C4-2B (cell line): ENCODE results near the gene PGLYRP2.

ENCODE experiments used
- H3K27ac ChIP-seq: fragments of 450-650 bp; 2 replicates; pipeline ENCODE4 v1.5.1; 2017
- ZFX ChIP-seq: fragments of 450-650 bp; IDR thresholded peaks from 2 replicates; pipeline ENCODE4 v1.6.1; 2017
- TF ChIP-seq, protein P1 (sequence below): fragments of 450-650 bp; conservative IDR thresholded peaks from 2 replicates; pipeline ENCODE4 v1.5.1; 2017; ENCODE audit warnings: mild to moderate bottlenecking

PGLYRP2 gene

DNA sequence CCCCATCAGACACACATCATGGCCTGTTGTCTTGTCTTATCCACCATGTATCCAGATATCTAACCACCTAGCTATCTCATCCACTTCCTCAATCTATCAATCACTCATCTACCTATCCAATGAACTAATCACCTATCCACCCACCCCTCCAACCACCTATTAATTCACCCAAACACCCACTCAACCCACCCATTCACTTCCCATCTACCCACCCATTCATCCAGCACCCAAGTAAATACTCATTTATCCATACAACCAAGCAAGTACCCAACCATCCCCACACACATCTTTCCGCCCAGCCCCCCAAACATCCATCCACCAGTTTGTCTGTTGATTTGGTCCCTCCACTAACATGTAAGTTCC is 28.8 kb downstream of the PGLYRP2 start:
- TF ChIP-seq, protein P1, sequence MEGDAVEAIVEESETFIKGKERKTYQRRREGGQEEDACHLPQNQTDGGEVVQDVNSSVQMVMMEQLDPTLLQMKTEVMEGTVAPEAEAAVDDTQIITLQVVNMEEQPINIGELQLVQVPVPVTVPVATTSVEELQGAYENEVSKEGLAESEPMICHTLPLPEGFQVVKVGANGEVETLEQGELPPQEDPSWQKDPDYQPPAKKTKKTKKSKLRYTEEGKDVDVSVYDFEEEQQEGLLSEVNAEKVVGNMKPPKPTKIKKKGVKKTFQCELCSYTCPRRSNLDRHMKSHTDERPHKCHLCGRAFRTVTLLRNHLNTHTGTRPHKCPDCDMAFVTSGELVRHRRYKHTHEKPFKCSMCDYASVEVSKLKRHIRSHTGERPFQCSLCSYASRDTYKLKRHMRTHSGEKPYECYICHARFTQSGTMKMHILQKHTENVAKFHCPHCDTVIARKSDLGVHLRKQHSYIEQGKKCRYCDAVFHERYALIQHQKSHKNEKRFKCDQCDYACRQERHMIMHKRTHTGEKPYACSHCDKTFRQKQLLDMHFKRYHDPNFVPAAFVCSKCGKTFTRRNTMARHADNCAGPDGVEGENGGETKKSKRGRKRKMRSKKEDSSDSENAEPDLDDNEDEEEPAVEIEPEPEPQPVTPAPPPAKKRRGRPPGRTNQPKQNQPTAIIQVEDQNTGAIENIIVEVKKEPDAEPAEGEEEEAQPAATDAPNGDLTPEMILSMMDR = no peak
- no peak for TF ChIP-seq ZFX
- no peak overlapping the region for H3K27ac ChIP-seq

DNA sequence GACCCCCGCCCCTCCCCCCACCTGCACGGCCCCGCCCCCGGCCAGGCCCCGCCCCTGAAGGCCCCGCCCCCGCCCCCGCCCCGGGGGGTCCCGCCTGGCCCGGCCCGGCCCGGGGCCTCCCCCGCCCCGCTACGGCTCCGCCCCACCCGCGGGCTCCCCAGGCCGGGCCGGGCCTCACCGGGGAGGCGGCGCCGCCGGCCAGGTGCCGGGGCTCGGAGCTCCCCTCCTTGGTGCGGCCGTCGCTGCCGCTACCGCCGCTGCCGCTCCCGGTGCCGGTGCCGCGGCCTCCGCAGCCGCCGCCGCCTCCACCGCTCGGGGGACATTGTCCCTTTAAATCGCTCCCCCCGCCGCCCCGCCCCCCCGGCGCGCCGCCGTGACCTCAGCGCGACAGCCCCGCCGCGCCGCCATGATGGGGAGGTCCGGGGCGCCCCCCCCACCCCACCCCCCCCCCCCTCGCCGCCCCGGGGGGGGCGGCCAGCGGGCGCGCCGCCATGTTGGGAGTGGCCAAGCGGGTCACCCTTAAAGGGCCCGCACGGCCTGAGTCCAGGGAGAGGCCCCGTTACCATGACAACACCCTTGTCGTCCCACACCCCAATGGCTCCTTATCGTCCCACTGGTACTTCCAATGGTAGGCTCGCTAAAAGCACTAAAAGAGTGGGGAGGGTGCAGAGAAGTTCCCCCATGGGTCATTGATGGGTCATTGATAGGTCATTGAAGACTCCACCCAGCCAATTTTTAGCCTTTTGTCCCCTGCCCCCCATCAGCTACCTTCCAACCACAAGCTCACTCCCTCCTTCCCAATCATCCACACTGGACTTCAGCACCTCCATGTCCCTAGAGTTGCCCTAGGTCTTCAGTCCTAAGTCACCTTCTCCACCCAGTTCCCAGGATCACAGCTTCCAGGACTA is 29.4 kb downstream of the PGLYRP2 start, which contains the start of gene WIZ:
TSS of gene WIZ (minus strand) at position 337 of the 908 bp plus-strand sequence. CDS start 1,649 bp downstream, outside the sequence.
- 0 out of 2 replicates have a peak, but pooled peaks have one; percentile 18 for TF ChIP-seq ZFX
- TF ChIP-seq, protein P1 = no peak
- peak within 1 kb of the TSS; percentile 10; the same call in 1 of the 2 replicates for H3K27ac ChIP-seq

DNA sequence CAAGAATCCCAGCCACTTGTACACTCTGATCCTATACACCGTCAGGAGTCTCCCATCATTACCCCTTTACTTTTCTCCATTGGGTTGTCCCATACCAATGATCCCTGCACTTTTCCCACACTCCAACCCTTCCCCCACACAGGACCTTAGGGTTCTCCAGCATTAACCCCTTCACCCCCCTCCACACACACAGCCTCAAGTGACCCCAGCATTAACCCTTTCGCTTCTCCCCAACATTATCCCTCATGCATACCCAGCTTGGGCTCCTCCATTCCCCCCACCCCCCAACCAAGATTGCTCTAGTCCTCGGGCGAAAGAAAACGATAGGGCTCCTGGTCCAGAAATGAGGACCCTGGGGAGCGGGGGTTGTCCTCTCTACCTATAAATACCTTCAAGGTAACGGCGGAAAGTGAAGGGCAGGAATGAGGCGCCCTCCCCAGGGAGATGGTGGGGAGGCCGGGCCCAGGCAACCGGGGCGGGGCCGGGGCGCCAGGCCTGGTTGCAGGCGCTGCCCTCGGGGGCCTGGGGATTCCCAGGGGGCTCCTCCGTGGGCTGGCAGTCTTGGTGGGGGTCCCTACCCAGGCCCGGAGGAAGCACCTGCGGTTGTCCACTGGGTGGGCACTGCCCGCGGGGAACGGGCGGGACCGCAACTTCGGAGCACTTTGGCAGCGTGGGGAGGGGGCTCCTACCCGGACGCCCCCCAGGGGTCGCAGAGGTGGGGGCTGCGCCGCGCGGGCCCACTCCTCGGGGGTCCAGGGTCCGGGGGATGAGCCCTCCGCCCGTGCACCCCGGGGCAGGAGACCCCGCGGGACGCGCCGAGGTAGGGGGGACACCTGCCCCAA is 30.3 kb downstream of the PGLYRP2 start:
- peak overlapping the region; percentile 10; the same call in 1 of the 2 replicates for H3K27ac ChIP-seq
- TF ChIP-seq, protein P1 = no peak

DNA sequence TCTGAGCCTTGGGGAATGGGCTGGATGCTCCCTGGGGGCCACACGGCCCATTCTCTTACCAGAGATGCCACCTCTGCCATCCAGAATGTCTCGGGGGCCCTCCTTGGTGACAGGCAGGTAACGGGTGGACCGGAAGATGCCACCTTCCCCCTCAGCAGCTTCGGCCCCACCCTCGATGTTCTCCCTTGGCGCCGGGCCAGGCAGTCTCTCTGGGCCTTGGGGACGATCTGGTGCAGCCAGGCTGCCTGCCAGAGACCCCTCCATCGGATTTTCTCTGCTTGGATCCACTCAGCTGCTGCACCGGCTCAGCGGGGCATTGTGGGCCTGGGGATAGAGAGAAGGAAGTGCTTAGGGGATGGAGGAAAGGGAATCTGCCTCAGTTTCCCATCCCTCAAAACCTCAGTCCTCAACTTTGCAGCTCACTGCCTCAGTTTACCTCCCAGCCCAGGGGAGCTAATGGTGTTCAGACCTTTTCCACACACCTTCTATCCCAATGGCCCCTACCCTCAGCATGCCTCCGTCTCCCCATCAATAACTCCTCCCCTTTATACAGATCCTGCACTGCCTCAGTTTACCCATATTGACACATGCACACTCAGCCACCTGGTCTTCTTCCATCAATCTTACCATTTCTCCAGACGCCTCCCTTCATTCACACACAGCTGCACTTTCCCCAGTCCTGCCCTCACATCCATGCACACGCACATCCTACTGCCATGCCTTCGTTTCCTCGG is 31.1 kb downstream of the PGLYRP2 start:
- TF ChIP-seq ZFX = no peak
- TF ChIP-seq, protein P1 = no peak
- H3K27ac ChIP-seq = no peak overlapping the region

DNA sequence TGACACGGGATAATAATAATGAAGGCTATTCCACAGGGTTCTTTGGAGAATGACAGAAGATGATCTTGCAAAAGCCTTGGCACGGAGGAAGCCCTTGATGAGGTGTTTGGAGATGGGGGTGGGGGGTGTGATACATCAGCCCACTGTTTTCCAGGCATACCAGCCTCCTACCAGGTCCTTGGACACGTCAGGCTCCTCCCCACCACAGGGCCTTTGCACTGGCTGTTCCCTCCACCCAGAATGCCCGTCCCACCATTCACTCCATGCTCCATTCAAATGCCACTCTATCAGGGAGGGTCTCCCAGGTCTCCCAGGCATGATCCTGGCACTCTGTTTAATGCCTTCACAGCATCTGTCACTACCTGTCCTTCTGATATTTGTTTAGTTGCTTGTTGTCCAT is 32.2 kb downstream of the PGLYRP2 start:
- H3K27ac ChIP-seq = no peak overlapping the region
- TF ChIP-seq, protein P1 = no peak
- no peak for TF ChIP-seq ZFX

DNA sequence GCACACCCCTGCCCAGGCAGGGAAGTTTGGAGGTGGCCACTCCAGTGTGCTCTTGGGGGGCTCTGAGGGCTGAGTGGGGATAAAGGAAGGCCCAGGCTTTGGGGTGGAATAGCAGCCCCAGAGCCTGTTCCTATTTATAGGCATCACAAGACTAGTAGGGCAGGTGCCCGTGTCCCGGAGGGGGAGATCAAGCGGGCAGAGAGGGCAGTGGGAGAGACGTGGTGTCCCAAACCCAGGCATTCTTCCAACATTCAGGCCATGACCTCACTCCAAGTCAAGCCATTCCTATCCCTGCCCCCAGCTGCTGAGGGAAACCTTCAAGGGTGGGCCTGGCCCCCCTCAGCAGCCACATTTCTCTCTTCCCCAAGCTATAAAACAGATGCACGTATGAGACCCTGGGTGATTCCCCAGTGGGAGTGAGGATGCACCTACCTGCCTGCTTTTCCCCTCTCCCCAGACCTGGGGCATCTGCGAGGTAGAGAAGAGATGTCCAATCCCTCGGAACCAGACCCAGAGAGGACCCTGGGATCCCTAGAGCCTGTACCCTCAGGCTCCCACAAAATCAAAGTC is 33.4 kb downstream of the PGLYRP2 start:
- TF ChIP-seq, protein P1 = no peak
- H3K27ac ChIP-seq = 0 out of 2 replicates have a peak overlapping the region, but pooled peaks have one; percentile 9
